LNCAP (cell line): ENCODE measurements around the gene CDC42EP3.

Experiments
- CTCF ChIP-seq: fragments of 450-650 bp; IDR thresholded peaks from 2 replicates; pipeline ENCODE4 v1.5.1; 2017; ENCODE audit warnings: mild to moderate bottlenecking

CDC42EP3 gene

DNA sequence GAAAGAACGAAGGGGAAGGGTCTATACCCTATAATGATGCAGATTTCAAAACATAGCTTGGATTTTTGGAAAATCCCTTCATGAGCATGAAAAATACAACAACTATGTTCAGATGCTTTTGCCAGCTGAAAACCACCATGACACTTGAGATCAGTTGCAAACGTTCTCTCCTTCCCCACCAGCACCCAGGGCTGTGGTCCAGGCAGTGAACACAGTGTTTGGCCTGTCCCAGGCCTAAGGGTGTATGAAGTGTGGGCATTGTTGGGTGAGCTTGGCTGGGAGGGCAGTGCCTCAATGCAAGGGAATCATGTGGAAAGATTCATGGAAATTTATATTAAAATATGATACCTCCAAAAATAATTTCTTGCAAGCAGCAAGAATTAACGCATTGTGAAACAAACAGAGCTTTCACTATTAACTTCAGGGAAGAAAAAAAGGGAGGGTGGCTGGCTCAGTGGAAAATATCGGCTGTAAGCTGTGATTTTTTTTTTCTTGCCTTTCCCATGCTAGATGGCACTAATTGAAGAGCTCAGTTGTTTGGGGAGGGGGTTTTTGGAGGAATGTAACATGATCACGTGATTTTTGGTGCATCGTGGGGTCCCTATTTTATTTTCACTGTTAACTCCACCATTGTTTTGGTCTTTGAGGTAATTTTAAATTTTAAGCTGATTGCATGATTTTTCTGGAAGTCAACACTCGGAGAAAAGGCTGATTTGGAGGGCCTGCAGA is 52.0 kb downstream of the CDC42EP3 start:
- no peak for TF ChIP-seq CTCF

GRCh38 chr2:37618326-37618725 is 53.1 kb downstream of the CDC42EP3 start:
- no peak for TF ChIP-seq CTCF

- no peak for TF ChIP-seq CTCF
Observed at GRCh38 chr2:37617119-37617892, 54.1 kb downstream of the CDC42EP3 start.

DNA sequence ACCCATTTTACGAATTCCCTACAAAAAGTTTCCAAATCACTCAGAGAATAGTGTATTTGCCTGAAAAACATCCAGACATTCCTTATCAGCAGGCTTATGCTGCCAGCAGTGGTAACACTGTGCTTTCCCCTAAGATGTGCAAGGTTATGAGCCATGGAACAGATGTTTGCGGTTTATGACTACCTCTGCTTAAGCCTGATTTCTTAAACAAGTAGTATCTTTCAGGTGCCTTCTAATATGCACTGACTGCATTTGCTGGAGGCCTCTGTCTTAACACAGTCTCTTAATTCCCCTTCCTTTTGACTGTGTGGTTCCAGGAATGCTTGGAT is 54.8 kb downstream of the CDC42EP3 start:
- no peak for TF ChIP-seq CTCF

- no peak for TF ChIP-seq CTCF
Observed at GRCh38 chr2:37615804-37616676, 55.4 kb downstream of the CDC42EP3 start.

DNA sequence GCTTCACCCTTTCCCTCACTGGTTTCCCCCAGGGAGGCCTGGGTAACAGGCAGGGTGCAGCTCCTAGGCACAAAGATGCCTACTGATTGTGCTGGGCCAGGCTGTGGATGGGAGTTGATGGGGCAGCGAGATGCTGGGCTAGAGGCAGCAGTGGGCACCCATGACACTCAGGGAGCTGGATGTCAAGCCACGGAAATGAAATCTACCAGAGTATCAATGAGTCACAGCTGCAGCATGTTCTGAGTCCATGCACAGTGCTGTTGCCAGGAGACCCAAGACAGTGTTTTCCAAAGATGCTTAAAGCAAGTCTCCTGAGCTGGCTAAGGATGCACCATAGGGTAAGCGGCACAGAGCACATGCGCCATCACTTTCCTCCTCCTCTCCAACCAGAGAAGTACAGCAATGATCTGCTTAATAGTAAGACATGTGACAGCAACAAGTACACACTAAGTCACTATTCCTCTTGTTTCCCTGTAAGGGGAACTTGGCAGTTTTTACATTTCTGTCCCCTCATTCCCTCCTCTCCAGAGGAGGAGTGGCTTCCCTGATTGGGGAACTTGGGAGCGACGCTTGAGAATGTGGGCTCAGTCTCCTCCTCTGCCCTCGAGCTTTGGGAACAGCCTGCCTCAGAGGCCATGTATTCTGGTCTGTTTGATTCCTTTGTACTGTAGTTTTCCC is 57.2 kb downstream of the CDC42EP3 start:
- TF ChIP-seq CTCF, result no peak

DNA sequence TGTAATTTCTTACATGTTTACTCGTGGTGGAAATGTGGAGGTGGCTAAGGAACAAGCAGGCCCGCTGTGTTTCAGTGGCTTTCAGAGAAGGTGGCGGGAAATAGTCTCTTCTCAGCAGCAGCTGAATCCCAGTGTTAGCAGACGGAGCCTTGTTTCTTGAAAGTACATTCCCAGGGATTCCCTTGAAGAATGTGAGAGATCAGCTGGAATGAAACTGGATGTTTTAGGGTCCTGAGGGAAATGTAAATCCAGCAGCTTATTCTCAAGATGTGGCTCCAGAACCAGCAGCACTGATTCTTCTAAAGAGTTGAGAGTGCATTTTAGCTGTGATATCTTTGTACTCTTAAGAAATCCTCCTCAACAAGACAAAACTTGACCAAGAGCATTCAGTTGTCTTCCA is 59.1 kb downstream of the CDC42EP3 start:
- TF ChIP-seq CTCF, result no peak
